MM.1S (cell line): ENCODE data around the gene NEGR1.

Experiments
- EZH2 ChIP-seq: fragments of 300-600 bp; sonication (generic); optimal IDR thresholded peaks from 2 replicates; pipeline ENCODE3; 2017; ENCODE audit warnings: low read depth, mild to moderate bottlenecking, antibody characterized with exemption, low read length, mixed read lengths
- TF ChIP-seq, protein P1 (sequence below): fragments of 300-600 bp; sonication (generic); IDR thresholded peaks from 2 replicates; pipeline ENCODE4 v1.5.1; 2016; ENCODE audit warnings: antibody characterized with exemption, low read length, mixed read lengths

- TF ChIP-seq, protein P1, sequence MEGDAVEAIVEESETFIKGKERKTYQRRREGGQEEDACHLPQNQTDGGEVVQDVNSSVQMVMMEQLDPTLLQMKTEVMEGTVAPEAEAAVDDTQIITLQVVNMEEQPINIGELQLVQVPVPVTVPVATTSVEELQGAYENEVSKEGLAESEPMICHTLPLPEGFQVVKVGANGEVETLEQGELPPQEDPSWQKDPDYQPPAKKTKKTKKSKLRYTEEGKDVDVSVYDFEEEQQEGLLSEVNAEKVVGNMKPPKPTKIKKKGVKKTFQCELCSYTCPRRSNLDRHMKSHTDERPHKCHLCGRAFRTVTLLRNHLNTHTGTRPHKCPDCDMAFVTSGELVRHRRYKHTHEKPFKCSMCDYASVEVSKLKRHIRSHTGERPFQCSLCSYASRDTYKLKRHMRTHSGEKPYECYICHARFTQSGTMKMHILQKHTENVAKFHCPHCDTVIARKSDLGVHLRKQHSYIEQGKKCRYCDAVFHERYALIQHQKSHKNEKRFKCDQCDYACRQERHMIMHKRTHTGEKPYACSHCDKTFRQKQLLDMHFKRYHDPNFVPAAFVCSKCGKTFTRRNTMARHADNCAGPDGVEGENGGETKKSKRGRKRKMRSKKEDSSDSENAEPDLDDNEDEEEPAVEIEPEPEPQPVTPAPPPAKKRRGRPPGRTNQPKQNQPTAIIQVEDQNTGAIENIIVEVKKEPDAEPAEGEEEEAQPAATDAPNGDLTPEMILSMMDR, result no peak
- no peak for TF ChIP-seq EZH2
These were observed 276.2 kb downstream of the NEGR1 start for GRCh38 chr1:72006092-72006491.
